ENCODE results near the gene NCOA7. TPM values are rescaled to one million over a fixed set of nuclear protein-coding genes. Genes with fewer than 3 reads are reported as not detected.

Gene NCOA7
- total RNA-seq, 1 experiment from 2014 or later, result 67.9 TPM

- no peaks in the 10 kb centered on the region for H3K27me3 Mint-ChIP-seq (ENCODE audit: insufficient read depth, unreplicated experiment)
- POLR2A ChIA-PET, result interaction anchor here (0.5 kb wide), 1 partner anchor 25 kb away, joined by 5 read pairs; no protein-coding TSS in a partner anchor
Observed at GRCh38 chr6:125943528-125944433, 153.0 kb downstream of the NCOA7 start.

GRCh38 chr6:125944434-125944816 is 153.7 kb downstream of the NCOA7 start:
- no peak for TF ChIP-seq CTCF (IDR thresholded peaks at IDR 0.05; ENCODE audit: insufficient read depth in 1 of 2, low read depth in 1 of 2, low read length in 1 of 2, severe bottlenecking in 1 of 2, unreplicated experiment in 1 of 2)
- Mint-ChIP-seq H3K4me1 (ENCODE audit: low read depth, unreplicated experiment) (peaks cover 52% of the 10 kb centered on the region), H3K27ac (ENCODE audit: unreplicated experiment) (no peak overlapping the region), H3K4me3 (ENCODE audit: unreplicated experiment) (peak overlapping the region; percentile 27), H3K9me3 (ENCODE audit: unreplicated experiment) (no peaks in the 10 kb centered on the region), H3K36me3 (ENCODE audit: insufficient read depth, unreplicated experiment) (no peaks in the 10 kb centered on the region), H3K27me3 (ENCODE audit: insufficient read depth, unreplicated experiment) (no peaks in the 10 kb centered on the region)
- intact Hi-C loops (cut with micrococcal nuclease; ENCODE audit: unreplicated experiment), result no loop called here
- peak in 1 of 2 experiments; percentile 46 for DNase-seq
- no TSS peak for BruUV-seq (replicated peaks)
- Histone ChIP-seq H3K27me3 (replicated peaks; ENCODE audit: control insufficient read depth, insufficient read depth, low read length) (no peaks in the 10 kb centered on the region), H3K9me3 (no peaks in the 10 kb centered on the region), H3K4me3 (ENCODE audit: low read depth, low read length) (no peak overlapping the region), H3K4me1 (peaks cover 98% of the 10 kb centered on the region), H3K36me3 (ENCODE audit: control insufficient read depth, insufficient read depth, low read length) (no peaks in the 10 kb centered on the region)
- POLR2A ChIA-PET, result interaction anchor here (0.6 kb wide), 1 partner anchor 145 kb away, joined by 6 read pairs; no protein-coding TSS in a partner anchor
- CTCF ChIA-PET, result interaction anchor here (1.0 to 3.0 kb wide), 3 partner anchors 12 to 45 kb away, joined by 4 to 30 read pairs (median 7); partner anchors contain the start of gene HINT3

More at GRCh38 chr6:125943528-125944433, 153.0 kb downstream of the NCOA7 start:
- Histone ChIP-seq H3K27me3 (replicated peaks; ENCODE audit: control insufficient read depth, insufficient read depth, low read length) (no peaks in the 10 kb centered on the region), H3K36me3 (ENCODE audit: control insufficient read depth, insufficient read depth, low read length) (no peaks in the 10 kb centered on the region), H3K9me3 (no peaks in the 10 kb centered on the region), H3K4me3 (ENCODE audit: low read depth, low read length) (no peak overlapping the region), H3K4me1 (peaks cover 98% of the 10 kb centered on the region)
- no TSS peak for BruUV-seq (replicated peaks)
- no peak for DNase-seq
- Mint-ChIP-seq H3K4me3 (ENCODE audit: unreplicated experiment) (peak overlapping the region; percentile 27), H3K27ac (ENCODE audit: unreplicated experiment) (peak overlapping the region; percentile 55), H3K4me1 (ENCODE audit: low read depth, unreplicated experiment) (peaks cover 57% of the 10 kb centered on the region), H3K9me3 (ENCODE audit: unreplicated experiment) (no peaks in the 10 kb centered on the region), H3K36me3 (ENCODE audit: insufficient read depth, unreplicated experiment) (no peaks in the 10 kb centered on the region)
- no peak for TF ChIP-seq CTCF (IDR thresholded peaks at IDR 0.05; ENCODE audit: insufficient read depth in 1 of 2, low read depth in 1 of 2, low read length in 1 of 2, severe bottlenecking in 1 of 2, unreplicated experiment in 1 of 2)
- CTCF ChIA-PET, result interaction anchor here (2.0 to 3.0 kb wide), 3 partner anchors 13 to 44 kb away, joined by 7 to 30 read pairs (median 13); partner anchors contain the start of gene HINT3
- intact Hi-C loops (cut with micrococcal nuclease; ENCODE audit: unreplicated experiment), result no loop called here

GRCh38 chr6:125944896-125945295 is 154.1 kb downstream of the NCOA7 start:
- H3K4me1 ChIP-seq, result peaks cover 98% of the 10 kb centered on the region
- no TSS peak for BruUV-seq (replicated peaks)
- intact Hi-C loops (cut with micrococcal nuclease; ENCODE audit: unreplicated experiment), result no loop called here
- CTCF ChIA-PET, result interaction anchor here (1.0 to 3.0 kb wide), 3 partner anchors 11 to 45 kb away, joined by 4 to 30 read pairs (median 7); partner anchors contain the start of gene HINT3
- Mint-ChIP-seq H3K4me1 (ENCODE audit: low read depth, unreplicated experiment) (peaks cover 48% of the 10 kb centered on the region), H3K27ac (ENCODE audit: unreplicated experiment) (peak overlapping the region; percentile 77), H3K27me3 (ENCODE audit: insufficient read depth, unreplicated experiment) (no peaks in the 10 kb centered on the region), H3K36me3 (ENCODE audit: insufficient read depth, unreplicated experiment) (no peaks in the 10 kb centered on the region), H3K9me3 (ENCODE audit: unreplicated experiment) (no peaks in the 10 kb centered on the region), H3K4me3 (ENCODE audit: unreplicated experiment) (no peak overlapping the region)
- no peak for TF ChIP-seq CTCF (IDR thresholded peaks at IDR 0.05; ENCODE audit: insufficient read depth in 1 of 2, low read depth in 1 of 2, low read length in 1 of 2, severe bottlenecking in 1 of 2, unreplicated experiment in 1 of 2)
- no peaks in the 10 kb centered on the region for H3K27me3 ChIP-seq (replicated peaks; ENCODE audit: control insufficient read depth, insufficient read depth, low read length)
- no peaks in the 10 kb centered on the region for H3K9me3 ChIP-seq
- POLR2A ChIA-PET, result interaction anchor here (0.6 to 0.9 kb wide), 2 partner anchors 11 to 145 kb away, joined by 3 to 6 read pairs; no protein-coding TSS in a partner anchor
- H3K36me3 ChIP-seq (ENCODE audit: control insufficient read depth, insufficient read depth, low read length), result no peaks in the 10 kb centered on the region
- no peak overlapping the region for H3K4me3 ChIP-seq (ENCODE audit: low read depth, low read length)
- no peak for DNase-seq

All from Caco-2 (cell line).